ENCODE data around the gene PAX7.

DNA sequence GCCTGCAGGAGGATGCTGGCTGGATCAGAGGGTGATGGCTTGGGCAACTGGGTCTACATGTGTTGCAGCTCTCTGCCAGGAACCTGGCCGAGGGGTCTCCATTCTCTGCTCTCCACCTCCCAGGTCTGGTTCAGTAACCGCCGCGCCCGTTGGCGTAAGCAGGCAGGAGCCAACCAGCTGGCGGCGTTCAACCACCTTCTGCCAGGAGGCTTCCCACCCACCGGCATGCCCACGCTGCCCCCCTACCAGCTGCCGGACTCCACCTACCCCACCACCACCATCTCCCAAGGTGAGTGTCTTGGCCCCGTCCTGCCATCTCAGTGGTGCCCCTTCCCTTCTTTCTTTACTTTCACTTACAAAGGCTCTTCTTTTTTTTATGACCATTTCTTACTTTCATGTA is 69.9 kb downstream of the PAX7 start:
- TF ChIP-seq POLR2AphosphoS5 (IDR thresholded peaks at IDR 0.05) (no peak), POLR2A (IDR thresholded peaks at IDR 0.05) (no peak), EP300 (IDR thresholded peaks at IDR 0.05) (no peak)
- TF ChIP-seq, protein P1, sequence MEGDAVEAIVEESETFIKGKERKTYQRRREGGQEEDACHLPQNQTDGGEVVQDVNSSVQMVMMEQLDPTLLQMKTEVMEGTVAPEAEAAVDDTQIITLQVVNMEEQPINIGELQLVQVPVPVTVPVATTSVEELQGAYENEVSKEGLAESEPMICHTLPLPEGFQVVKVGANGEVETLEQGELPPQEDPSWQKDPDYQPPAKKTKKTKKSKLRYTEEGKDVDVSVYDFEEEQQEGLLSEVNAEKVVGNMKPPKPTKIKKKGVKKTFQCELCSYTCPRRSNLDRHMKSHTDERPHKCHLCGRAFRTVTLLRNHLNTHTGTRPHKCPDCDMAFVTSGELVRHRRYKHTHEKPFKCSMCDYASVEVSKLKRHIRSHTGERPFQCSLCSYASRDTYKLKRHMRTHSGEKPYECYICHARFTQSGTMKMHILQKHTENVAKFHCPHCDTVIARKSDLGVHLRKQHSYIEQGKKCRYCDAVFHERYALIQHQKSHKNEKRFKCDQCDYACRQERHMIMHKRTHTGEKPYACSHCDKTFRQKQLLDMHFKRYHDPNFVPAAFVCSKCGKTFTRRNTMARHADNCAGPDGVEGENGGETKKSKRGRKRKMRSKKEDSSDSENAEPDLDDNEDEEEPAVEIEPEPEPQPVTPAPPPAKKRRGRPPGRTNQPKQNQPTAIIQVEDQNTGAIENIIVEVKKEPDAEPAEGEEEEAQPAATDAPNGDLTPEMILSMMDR (IDR thresholded peaks at IDR 0.05): no peak

All from sigmoid colon (tissue), 4 donors.